Activated effector memory CD4-positive, alpha-beta T cell treated with Interleukin-2 at 50 U/mL for 16 hours (primary cell): ENCODE measurements around the gene MAP3K14.
"Not testable (repeated sequence)": the region's sequence is repeated elsewhere in the genome, so short reads cannot be mapped to it uniquely, and the experiment has no call there.

Experiments
- DNase-seq: peaks from one replicate; pipeline ENCODE4 v3.0.0-alpha.2; 2020

The MAP3K14 gene

DNA sequence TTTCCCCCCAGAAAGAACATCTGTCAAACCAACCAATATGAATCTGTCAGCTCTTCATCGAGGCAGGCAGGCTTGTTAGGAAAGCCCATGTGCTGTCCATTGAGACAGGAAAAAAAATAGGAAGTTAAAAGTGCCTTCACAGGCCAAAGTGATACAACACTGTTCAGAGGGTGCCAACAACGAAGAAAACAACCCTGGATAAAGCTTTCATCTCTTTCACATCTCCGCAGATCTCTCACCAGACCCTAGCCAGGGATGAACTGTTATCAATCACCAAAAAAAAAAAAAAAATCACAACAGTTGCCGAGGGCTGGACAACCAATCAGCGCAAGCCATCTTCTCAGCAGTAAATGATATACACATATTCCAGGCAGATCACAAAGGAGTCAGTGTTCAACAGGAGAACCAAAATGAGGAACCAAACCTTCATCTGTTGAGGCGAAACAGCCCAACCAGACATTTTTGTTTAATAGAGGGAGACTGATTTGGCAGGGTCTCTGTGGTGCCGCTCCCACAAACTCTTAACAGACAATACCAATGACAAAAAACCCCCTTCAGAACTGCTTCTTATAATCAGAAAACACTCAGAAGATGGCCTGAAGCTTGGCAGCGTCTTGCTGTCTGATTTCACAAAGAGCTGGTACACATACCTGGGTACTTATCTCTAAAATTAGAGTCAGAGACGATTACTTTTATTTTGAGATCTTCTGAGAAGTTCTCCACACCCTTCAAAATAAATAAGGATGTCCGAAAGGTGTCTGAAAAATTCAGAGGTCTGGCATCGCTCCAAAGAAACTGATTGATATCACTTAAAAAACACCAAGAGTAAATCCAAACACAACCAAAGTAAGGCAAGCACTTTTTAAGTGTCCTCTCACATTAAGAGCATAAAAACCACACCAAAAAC, 1.8 kb downstream of the MAP3K14 start:
- no peak for DNase-seq

DNA sequence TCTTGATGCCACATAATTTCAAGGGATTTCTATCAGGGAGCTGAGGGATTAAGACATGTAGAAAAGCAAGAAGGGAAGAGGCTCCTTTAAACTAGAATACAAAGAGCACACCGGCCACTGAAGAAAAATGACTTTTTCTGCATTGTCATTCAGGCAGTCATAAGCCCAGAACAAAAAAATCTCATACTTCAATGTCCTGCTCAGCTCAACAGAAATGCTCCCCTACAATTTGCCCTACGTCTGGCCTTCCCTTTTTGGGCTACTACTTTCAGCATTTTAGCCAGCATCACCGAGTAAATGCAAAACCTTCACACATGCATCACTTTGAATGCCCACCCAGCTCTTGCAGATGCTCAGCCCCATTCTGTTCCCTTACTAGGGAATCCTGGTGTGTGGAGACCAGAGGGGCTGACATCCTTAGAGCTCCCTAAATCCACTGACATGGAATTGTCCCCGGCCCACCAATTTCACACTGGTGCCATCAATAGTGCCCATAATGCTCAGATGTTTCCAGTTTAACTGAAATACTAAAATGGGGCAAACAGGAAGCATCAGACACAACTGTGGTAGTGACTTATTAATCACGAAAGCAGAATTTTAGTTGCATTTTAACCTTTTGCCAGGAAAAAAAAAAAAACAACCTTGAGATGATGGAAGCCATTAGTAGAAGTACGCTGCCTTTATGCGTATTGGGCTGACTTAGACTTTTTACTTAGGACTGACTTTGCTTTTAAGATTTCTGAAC, 2.7 kb downstream of the MAP3K14 start:
- no peak for DNase-seq

DNA sequence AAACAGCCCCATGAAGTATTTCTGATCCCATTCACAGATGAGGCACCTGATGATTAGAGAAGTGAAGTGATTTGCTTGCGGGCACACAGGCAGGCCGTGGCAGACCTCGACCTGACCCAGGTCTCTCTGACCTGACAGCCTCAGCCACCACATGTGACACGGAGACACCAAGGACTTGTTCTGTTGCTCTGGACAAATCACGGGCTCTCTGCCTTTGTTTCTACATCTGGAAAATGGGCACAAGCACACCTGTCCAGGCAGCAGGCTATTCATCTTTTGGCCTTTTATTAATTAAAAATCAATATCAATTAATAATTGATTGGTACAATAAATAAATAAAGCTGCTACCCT, 3.4 kb downstream of the MAP3K14 start:
- DNase-seq: no peak

DNA sequence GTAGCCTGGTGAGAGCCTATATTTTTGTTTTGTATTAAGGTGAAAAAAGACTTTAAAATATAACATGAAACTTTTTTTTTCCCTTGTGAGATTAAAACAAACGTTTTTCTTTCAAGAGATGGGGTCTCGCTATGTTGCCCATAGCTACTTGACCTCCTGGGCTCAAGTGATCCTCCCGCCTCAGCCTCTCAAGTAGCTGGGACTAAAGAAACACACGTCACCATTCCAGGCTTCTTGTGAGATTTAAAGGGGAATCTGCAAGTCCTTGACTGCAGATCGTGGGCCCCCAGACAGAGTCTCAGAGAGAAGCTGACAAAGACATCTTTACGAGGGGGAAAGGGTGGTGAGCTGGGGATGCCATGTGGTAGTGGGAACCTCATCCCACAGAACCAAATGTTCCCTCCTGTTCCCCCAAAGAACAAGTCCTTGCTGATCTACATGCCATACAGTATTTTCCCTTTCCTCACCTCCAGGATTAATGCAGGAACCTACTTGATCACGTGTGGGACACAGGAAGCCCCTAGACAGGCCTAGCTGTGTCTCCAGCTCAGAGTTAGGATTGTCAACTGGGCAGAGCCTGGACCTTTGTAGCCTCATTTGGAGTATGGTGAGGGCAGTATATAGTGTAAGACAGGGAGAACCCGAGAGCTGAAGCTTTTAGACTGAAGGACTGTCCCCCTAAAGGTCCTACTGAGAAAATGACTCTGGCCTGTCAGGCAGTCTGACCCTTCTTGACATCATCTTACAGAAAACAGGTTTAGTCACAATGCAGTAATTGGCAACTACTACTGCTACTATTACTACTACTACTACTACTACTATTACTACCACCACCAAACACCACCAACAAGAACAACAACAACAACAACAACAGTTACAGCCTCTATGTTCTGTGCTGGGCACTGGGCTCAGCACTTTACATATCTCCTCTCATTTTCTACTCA, 4.1 kb downstream of the MAP3K14 start:
- no peak for DNase-seq

DNA sequence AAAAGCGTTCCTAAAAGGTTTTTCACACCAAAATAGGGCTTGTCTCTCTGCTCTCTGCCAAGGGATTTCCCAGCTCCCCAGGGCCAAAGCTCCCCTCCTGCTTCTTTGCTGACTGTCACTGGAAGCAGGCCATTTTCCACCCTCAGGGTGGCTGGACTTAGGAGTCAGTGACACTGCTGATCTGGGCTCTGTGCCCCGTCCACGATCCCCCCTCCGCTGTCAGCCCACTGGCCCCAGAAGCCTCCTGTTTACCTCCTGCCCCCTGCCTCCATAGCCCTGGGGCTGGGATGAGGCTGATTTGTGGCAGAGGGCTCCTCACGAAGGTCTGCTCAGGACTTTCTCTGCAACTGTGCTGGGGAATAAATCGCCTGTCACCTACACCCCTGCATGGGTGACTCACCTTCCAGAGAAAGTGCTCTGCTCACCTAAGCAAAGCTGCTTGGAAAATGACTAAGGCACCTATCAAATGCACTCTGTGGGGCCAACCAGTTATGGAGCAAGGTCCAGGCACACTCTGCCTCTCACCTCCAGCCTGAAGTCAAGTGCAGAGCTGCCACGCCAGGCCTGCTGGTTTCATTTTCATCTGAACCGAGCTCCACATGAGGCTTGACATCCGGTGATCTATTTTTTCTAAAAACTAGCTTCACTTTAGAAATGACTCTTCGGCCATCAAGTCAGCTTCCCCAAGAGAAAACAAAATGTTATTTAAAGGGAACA, 4.9 kb downstream of the MAP3K14 start:
- peak; percentile 65 for DNase-seq

DNA sequence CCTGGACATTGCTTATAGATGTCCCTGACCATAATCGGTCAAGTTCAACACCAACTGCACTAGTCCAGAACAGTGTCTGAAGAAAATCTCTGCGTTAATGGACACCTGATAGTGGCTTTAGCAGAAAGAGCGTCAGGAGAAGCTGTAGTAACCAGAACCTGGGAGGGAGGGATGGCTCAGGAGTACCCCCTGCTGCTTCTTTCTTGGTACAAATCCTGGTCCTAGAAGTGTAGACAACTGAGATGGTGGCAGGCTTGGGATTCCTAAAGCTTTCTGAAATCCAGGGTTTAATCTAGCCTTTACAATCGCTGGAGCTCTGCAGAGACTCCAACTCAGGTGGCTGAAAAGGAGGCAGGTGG, 5.4 kb downstream of the MAP3K14 start:
- no peak for DNase-seq

DNA sequence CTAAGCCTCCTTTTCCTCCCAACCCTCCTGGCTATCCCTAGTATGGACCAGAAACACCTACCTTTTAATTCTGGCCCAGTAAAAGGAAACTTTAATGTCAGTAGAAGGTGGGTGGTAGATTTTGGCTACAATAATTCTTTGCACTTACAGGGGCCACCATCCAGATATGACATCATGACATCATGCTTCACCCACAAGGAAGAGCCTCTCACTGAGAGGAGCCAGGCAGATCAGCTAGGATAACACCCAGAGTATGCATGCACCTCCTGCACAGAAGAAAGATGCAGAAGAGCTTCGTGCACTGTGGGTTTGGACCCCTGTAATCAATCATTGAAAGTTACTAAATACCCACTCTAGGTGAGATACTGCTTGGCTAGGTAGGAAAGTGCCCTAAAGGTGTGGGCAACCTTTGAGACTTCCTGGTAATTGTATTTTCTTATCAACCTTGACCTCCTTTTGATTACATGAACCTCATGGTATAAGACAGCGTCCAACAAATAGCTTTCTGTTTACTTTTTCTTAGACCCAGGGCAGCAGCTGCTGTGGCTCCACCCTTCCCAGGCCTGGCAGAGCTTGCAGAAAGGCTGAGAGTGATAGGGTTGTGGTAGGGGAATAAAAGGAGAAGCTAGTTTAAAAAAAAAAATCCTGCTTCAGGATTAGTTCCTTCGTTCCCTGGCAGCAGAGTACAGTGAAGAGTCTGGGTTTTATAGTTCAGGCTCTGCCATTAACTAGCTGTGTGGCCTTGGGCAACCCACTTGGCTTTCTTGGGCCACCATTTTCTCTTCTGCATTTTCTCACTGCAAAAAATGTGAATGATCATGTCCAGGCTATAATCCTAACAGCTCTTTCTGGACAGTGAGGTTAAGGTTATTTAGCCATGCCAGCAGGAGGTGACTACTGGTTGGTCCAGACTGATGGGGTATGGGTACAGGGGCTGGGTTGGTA, 6.2 kb downstream of the MAP3K14 start:
- no peak for DNase-seq

DNA sequence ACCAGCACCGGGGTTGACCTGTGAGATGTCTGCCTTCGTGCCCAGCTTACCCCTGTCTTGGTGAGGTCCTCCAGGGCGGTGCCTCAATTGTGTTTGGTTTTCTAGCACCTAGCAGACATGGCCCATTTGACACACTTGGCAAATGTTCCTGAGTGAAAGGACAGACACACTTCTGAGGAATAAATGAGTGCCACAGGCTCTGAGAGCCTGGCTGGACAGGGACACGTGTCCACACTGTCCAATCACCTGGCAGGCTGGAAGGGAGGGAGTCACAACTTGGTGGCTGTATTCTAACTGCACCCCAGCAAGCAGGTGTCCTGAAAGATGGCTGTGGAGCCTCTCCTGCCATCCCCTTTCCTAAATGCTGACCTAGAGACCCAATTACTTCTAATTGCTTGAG, 7.4 kb downstream of the MAP3K14 start:
- DNase-seq: no peak

DNA sequence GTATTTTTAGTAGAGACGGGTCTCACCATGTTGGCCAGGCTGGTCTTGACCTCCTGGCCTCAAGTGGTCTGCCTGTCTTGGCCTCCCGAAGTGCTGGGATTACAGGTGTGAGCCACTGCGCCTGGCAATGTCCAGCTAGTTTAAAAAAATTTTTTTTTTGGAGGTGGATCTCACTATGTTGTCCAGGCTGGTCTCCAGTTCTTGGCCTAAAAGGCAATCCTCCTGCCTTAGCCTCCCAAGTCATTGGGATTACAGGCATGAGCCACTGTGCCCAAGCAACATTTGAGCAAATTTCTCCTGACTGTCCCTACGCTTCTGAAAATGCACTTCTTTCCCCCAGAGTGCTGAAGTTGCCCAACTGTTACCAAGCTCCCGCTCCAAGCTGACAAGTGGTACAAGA, 8.0 kb downstream of the MAP3K14 start:
- no peak for DNase-seq

DNA sequence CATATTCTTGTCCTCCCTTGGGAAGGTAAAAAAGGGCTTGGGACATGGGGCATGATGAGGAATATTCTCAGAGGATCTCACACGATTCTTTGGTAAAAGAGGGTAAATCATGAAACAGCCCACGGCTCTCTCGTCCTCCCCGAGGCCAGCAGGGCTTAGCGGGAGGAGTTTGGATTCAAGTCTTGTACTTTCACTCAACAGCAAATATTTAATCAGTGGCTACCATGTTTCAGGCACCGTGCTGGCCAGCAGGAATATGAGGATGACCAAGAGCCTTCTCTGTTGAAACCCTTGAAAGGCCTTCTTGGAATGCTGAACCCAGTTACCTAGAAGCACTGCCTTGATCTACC, 8.8 kb downstream of the MAP3K14 start:
- no peak for DNase-seq

DNA sequence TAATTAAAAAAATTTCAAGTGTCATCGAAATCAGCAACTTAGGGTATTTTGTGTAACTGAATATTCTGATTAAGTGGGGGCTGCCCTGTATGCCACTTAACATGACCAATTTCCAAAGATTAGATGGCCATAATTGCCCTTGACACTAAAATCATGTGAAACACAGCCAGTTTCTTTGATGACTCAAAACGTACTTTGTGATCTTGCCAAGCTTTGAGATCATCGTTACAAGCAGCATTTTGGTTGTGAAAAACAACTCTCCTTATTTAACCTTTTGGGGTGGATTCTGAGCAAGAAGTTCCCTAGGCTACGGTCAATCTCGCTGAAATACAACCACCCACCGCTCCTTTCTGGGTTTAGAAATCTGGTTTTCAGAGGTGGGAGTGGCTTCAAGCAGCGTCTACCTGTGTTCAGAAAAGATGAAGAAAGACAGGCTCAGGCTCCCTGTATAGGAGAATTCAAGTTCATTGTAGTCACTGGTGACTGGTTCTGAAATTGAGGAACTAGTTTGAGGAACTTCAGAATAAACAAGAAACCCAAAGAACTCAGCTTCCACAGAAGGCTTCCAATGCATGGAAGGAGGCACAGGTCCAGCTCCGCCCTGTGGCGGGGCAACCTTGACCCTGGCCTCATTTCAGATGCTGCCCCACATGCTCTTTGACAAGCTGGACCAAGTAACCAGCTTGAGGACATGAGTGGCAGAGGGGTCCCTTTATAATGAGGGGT, 9.4 kb downstream of the MAP3K14 start:
- DNase-seq: no peak

DNA sequence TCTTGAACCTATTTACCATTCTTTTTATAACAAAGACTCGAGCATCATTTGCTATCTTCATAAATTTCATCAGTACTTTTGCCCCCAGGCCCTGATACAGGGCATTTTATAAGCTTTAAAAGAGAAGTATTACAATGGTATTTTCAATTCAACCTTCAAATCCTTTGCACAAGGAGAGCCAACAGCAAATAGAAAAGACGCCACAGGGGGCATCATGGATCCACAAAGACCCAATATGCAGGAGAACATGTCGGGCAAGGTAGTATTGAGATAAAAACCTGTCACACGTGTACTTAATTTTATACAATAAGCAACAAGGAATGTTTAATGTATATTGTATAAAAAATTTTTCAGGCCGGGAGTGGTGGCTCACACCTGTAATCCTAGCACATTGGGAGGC, 10.2 kb downstream of the MAP3K14 start:
- no peak for DNase-seq

DNA sequence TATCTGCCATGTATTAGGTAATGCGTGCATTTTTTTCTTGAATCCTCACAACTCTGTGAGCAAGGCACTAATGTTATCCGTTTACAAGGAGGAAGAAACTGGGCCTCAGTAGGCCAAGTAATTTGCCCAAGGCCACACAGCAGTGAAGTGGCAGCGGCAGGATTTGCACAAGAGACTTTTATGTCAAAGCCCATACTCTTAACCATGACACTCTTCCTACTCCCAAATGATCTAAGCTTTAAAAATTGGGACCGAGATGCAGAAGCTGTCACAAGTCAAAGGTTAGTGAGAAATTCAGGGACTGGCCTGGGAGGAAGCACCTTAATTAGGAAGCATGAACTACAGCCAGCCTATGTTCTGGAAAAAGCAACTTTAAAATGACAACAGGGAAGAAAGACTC, 10.7 kb downstream of the MAP3K14 start:
- DNase-seq: no peak

DNA sequence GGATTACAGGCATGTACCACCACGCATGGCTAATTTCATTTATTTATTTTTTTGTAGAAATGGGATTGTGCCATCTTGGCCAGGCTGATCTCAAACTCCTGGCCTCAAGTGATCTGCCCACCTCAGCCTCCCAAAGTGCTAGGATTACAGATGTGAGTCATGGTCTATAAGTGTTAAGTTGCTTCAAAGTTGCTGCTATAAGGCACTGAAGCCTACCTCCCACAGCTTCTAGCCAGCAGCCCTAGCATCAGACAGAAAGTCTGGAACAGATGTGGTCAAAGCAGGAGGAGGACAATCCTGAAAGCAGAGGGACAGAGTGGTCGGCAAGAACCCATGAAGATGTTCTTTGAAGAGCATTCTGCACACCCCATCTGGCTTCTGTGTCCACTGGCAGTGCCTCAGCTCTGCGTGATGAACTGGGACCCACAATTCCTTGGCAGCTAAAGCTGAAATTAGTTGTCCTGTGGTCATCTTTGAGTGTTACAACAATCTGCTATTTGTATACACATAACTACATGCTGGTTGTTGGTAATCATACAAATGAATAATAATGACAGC, 11.2 kb downstream of the MAP3K14 start:
- DNase-seq: no peak

DNA sequence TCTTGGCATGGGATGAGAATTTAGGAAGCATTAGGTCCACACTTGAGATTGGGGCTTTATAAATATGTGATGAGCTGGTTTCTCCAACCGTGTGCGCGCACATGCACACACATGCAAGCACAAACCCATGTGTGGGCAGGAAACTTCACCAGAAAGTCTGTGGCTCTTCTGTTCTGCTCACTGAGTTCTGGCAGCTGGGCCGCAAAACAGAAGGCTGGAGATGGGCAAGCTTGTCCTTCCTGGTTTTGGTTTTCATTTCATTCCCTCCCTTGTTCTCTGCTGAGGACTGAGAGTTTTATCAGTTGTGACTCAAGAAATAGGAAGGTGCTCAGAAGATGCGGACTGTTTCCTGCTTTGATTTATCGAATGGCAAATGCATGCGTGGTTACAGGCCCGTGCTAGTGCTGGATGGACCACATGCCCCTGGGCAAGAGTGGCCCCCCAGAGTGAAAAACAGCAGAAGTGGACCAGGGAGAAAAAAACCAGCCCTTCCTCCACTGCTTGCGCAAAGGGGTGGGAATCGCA, 14.1 kb downstream of the MAP3K14 start:
- no peak for DNase-seq

DNA sequence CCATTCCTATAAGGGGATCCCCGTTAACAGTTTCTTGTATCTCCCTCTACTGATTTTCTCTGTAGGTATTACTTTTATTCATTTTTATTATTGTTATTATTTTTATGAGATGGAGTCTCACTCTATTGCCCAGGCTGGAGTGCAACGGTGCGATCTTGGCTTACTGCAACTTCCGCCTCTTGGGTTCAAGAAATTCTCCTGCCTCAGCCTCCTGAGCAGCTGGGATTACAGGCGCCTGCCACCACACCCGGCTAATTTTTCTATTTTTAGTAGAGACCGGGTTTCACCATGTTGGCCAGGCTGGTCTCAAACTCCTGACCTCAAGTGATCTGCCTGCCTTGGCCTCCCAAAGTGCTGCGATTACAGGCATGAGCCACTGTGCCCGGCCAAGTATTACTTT, 14.6 kb downstream of the MAP3K14 start:
- DNase-seq: not testable (repeated sequence)

DNA sequence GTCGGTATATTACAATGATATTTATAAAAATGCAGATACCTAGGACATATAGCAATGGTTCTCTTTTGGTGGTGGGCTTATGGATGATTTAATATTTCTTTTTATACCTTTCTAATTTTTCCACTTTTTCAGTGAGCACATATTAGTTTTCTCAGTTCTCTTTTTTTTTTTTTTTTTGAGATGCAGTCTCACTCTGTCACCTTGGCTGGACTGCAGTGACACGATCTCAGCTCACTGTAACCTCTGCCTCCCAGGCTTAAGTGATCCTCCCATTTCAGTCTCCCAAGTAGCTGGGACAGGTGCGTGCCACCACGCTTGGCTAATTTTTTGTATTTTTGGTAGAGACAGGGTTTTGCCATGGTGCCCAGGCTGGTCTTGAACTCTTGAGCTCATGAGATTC, 15.1 kb downstream of the MAP3K14 start:
- no peak for DNase-seq

DNA sequence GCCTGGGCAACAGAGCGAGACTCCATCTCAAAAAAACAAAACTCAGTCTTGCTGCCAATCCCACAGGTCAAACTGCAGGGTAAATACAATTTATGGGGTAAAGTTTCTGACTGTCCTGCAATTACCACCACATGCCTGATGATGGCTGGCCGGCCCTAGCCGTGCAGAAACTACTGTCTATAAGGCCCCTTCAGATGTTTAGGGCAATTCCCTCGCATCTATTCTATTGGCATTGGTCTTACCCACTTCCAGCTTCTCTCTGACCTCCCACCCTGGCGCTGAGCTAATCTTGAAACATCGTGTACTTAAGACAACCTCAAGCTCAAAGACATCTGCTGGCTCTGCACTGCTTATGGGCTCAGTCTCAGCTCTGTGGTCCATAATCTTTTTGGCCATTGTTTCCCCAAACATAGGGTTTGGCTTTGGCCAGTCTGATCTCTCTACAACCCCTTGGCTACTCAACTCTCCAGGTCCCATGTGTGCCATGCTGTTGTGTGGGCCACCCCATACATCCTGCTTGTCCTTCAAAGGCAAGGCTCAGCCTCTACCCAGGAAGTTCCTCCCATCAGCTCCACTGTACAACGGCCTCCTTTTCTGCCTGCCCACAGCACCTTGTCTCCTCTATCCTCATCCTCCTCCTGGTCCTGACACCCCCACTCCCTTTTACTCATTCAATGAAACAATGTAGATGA, 16.6 kb downstream of the MAP3K14 start:
- no peak for DNase-seq

DNA sequence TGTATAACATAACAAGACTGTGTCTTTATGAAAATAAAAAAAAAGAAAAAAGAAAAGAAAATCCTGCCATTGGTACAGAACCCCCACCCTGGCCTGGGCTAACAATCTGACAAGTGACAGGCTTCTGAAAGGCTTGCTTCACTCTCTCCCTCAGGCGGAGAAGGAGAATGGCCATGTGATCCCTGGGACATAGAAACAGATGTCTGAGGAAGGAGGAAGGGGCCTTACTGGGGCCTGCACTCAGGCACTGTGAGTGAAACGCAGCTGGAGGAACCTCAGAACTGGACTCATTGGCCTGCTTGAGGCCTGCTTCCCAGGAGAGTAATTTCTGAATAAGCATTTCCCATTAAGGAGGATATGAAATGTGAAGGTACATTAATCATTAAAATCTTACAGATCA, 17.5 kb downstream of the MAP3K14 start:
- no peak for DNase-seq
